ENCODE data around the gene FEZ2. TPM values are rescaled to one million over a fixed set of nuclear protein-coding genes. Genes with fewer than 3 reads are reported as not detected.

Gene FEZ2
- total RNA-seq, 4 donors from 2014 or later = 42.4 to 93.8 (median 61.1) TPM

DNA sequence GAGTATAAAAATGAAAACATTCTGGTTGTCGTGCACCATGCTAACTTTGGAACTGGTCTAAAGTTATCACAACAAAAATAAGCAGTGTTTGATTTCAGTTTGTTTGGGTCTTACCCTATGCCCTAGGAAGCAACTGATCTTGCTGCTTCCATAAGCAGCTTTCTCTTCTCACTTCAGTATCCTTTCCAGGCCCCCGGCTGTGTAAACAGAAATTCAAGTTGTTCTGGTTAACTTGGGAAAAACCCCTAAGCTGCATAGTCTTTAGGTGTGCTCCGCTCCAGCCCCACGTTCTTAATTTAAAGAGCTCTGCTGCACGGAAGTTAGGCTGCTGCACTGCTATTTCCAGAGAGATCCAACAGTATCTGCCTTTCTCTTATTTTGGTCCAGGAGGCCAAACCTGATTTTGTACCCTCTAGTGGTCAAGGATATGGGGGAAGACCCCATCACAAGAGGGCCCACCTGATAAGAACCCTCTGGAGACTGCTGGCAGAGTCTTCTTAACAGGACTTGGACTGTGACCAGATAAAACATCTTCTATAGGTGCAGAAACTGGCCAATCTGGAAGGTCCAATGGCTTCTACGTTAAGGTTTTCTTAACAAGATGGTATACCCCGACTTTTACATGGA lies 69.1 kb downstream of the FEZ2 start:
- Histone ChIP-seq H3K27ac (no peak overlapping the region), H3K4me3 (no peak overlapping the region), H3K27me3 (no peaks in the 10 kb centered on the region), H3K4me1 (peaks cover 0 to 22% (median 0%) of the 10 kb centered on the region in 4 donors), H3K9me3 (no peaks in the 10 kb centered on the region), H3K36me3 (peaks cover 0 to 19% (median 0%) of the 10 kb centered on the region in 3 donors)
- DNase-seq (ENCODE audit: low spot score in 2 of 2) = no peak
- WGBS, 2 donors = 75 to 87% methylated on average over 7 of the region's 7 CpGs
- TF ChIP-seq EP300 (IDR thresholded peaks at IDR 0.05) (no peak), POLR2A (IDR thresholded peaks at IDR 0.05) (no peak)
- TF ChIP-seq, protein P1, sequence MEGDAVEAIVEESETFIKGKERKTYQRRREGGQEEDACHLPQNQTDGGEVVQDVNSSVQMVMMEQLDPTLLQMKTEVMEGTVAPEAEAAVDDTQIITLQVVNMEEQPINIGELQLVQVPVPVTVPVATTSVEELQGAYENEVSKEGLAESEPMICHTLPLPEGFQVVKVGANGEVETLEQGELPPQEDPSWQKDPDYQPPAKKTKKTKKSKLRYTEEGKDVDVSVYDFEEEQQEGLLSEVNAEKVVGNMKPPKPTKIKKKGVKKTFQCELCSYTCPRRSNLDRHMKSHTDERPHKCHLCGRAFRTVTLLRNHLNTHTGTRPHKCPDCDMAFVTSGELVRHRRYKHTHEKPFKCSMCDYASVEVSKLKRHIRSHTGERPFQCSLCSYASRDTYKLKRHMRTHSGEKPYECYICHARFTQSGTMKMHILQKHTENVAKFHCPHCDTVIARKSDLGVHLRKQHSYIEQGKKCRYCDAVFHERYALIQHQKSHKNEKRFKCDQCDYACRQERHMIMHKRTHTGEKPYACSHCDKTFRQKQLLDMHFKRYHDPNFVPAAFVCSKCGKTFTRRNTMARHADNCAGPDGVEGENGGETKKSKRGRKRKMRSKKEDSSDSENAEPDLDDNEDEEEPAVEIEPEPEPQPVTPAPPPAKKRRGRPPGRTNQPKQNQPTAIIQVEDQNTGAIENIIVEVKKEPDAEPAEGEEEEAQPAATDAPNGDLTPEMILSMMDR (IDR thresholded peaks at IDR 0.05) = no peak

GRCh38 chr2:36528274-36528673 lies 69.7 kb downstream of the FEZ2 start:
- peaks cover 0 to 22% (median 0%) of the 10 kb centered on the region in 4 donors for H3K4me1 ChIP-seq
- no peak for DNase-seq (ENCODE audit: low spot score in 2 of 2)
- no peak overlapping the region for H3K4me3 ChIP-seq
- no peaks in the 10 kb centered on the region for H3K9me3 ChIP-seq
- no peaks in the 10 kb centered on the region for H3K27me3 ChIP-seq
- WGBS, 2 donors = 87 to 88% methylated on average over 4 of the region's 4 CpGs
- no peak overlapping the region for H3K27ac ChIP-seq
- TF ChIP-seq EP300 (IDR thresholded peaks at IDR 0.05) (no peak), POLR2A (IDR thresholded peaks at IDR 0.05) (no peak)
- TF ChIP-seq, protein P1 (IDR thresholded peaks at IDR 0.05) = no peak
- H3K36me3 ChIP-seq = peaks cover 0 to 25% (median 0%) of the 10 kb centered on the region in 3 donors

- Histone ChIP-seq H3K4me1 (peaks cover 0 to 22% (median 0%) of the 10 kb centered on the region in 4 donors), H3K27ac (no peak overlapping the region), H3K4me3 (no peak overlapping the region), H3K36me3 (peaks cover 0 to 35% (median 6%) of the 10 kb centered on the region in 3 donors), H3K9me3 (no peaks in the 10 kb centered on the region), H3K27me3 (no peaks in the 10 kb centered on the region)
- TF ChIP-seq EP300 (IDR thresholded peaks at IDR 0.05) = no peak
- no peak for DNase-seq (ENCODE audit: low spot score in 2 of 2)
- 45 to 54% methylated on average over 2 of the region's 2 CpGs for WGBS, 2 donors
These were observed 71.7 kb downstream of the FEZ2 start for GRCh38 chr2:36526226-36526625.

- DNase-seq (ENCODE audit: low spot score in 2 of 2) = no peak
- peaks cover 0 to 12% (median 0%) of the 10 kb centered on the region in 4 donors for H3K4me1 ChIP-seq
- 91 to 95% methylated on average over 5 of the region's 5 CpGs for WGBS, 2 donors
- TF ChIP-seq POLR2A (IDR thresholded peaks at IDR 0.05) = no peak
- TF ChIP-seq EP300 (IDR thresholded peaks at IDR 0.05) = no peak
- H3K36me3 ChIP-seq = peaks cover 0 to 45% (median 6%) of the 10 kb centered on the region in 3 donors
- no peak overlapping the region for H3K4me3 ChIP-seq
- no peaks in the 10 kb centered on the region for H3K27me3 ChIP-seq
- peak overlapping the region in 1 of 4 donors; percentile 14 for H3K27ac ChIP-seq
- H3K9me3 ChIP-seq = no peaks in the 10 kb centered on the region
These were observed 72.7 kb downstream of the FEZ2 start for GRCh38 chr2:36525245-36525644.

DNA sequence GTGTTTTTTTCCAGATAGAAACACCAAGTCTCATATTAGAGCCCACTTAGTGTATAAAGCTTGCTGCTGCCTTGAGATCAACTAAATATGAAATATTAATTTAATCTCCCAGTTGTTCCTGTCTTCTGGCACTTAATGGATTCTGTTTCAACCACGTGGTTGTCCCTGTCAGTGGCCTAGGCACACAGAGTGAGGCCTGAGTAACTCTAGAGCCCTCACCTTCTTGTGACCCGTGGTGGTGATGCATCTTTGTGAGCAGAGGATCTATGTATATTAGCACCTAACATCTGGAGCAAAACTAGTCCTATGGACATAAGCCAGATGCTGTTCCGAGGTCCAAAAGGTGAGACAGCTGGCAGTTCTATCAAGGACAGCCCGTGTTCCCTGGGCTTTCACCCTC lies 74.8 kb downstream of the FEZ2 start:
- WGBS, 2 donors = 75 to 84% methylated on average over 4 of the region's 4 CpGs
- peaks cover 0 to 66% (median 6%) of the 10 kb centered on the region in 3 donors for H3K36me3 ChIP-seq
- no peaks in the 10 kb centered on the region for H3K4me1 ChIP-seq

GRCh38 chr2:36520431-36520830 lies 77.5 kb downstream of the FEZ2 start:
- H3K36me3 ChIP-seq = peaks cover 0 to 88% (median 6%) of the 10 kb centered on the region in 3 donors
- WGBS, 2 donors = 92 to 94% methylated on average over 4 of the region's 4 CpGs
- H3K27ac ChIP-seq = no peak overlapping the region
- no peak for TF ChIP-seq EP300 (IDR thresholded peaks at IDR 0.05)
- TF ChIP-seq POLR2A (IDR thresholded peaks at IDR 0.05) = no peak
- no peaks in the 10 kb centered on the region for H3K27me3 ChIP-seq
- peaks cover 0 to 2% (median 0%) of the 10 kb centered on the region in 4 donors for H3K4me1 ChIP-seq
- H3K9me3 ChIP-seq = no peaks in the 10 kb centered on the region
- no peak for DNase-seq (ENCODE audit: low spot score in 2 of 2)
- no peak overlapping the region for H3K4me3 ChIP-seq

More for the DNA sequence above, 74.8 kb downstream of the FEZ2 start:
- Histone ChIP-seq H3K27me3 (no peaks in the 10 kb centered on the region), H3K27ac (no peak overlapping the region), H3K4me3 (no peak overlapping the region), H3K9me3 (no peaks in the 10 kb centered on the region)
- DNase-seq (ENCODE audit: low spot score in 2 of 2) = no peak
- no peak for TF ChIP-seq POLR2A (IDR thresholded peaks at IDR 0.05)
- TF ChIP-seq, protein P1 (IDR thresholded peaks at IDR 0.05) = no peak
- no peak for TF ChIP-seq EP300 (IDR thresholded peaks at IDR 0.05)

All from tibial nerve (tissue), 4 donors.